ENCODE data around the gene USP11.

USP11 gene

DNA sequence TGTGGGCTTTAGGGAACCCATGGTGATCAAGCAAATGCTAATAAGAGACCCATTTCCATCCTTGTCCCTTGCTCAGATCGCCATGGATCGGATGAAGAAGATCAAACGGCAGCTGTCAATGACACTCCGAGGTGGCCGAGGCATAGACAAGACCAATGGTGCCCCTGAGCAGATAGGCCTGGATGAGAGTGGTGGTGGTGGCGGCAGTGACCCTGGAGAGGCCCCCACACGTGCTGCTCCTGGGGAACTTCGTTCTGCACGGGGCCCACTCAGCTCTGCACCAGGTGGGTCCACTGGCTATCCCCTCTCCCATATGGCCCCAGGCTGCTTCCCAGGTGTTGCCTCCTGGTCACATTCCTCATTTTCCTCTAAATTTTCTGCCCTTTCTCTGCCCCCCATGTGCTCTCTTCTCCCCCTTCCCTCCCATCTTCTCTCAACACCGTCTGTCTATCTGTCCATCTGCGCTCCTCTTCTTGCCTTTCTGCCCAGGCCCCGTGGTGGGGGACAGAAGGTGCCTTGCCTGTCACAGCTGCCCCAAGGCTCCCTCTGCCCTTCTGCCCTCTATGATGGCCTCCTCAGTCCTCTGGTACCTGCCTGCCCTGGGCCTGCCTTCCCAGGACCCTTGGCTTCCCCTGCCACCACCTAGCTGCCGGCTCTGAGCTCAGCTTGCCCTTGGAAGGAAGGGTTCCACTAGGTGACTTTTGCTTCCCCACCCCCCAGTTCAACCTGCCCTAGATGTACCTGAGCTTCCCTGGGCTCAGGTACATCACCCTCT is 9.1 kb upstream of the USP11 start:
- DNase-seq: no peak

GRCh38 chrX:47224266-47224895 is 8.4 kb upstream of the USP11 start:
- no peak for DNase-seq

DNA sequence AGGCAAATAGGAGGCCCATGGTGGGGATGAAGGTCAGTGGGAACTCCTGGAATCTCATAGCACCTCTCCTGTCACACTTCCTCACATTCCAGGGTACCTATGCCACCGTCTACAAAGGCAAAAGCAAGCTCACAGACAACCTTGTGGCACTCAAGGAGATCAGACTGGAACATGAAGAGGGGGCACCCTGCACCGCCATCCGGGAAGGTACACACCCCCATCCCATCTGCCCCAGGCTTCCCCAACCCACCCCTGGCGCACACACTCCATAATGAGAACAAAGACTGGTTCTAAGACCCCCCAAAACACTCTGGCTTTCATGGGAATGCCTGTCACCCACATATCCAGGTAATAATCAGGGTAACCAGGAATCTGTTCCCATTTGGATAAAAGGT is 7.9 kb upstream of the USP11 start:
- no peak for DNase-seq

GRCh38 chrX:47226071-47226470 is 6.7 kb upstream of the USP11 start:
- DNase-seq: no peak

GRCh38 chrX:47226531-47227333 is 6.1 kb upstream of the USP11 start:
- no peak for DNase-seq

DNA sequence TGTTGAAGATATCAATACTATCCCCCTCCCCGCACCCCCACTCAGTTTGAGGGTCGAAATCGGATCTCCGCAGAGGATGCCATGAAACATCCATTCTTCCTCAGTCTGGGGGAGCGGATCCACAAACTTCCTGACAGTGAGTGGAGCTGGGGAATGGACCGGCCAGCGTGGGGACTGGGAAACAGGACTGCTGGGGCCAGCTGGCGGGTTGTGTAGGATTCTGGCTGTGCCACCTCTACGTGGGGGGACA is 5.5 kb upstream of the USP11 start:
- DNase-seq: no peak

DNA sequence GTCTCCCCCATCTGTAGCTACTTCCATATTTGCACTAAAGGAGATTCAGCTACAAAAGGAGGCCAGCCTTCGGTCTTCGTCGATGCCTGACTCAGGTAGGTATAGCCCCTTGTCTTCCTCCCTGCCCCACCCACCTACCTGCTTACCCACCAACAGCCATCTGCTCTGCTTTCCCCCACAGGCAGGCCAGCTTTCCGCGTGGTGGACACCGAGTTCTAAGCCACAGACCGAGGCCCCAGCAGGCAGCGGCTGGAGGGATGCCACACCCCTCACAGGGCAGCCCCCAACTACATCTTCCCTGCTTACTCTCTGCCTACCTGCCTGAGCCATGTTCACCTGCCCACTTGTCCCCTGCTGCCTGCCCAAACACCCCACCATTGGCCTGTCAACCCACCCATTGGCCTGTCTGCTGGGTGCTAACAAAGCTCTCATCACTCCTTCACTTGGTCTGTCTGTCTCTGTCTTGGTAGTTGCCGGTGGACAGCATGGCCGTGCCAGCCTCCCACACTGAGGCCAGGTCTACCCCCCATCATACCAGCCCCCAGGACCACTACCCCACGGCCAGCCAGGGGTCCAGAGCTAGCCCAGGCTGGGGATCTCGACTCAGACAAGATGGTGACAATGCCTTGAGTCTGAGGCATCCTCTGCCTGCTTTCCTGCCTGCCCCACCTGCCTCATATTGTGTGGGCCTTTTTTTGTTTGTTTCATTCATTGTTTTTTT is 4.1 kb upstream of the USP11 start:
- no peak for DNase-seq

GRCh38 chrX:47229427-47229826 is 3.4 kb upstream of the USP11 start:
- DNase-seq: no peak

- no peak for DNase-seq
Measured at GRCh38 chrX:47230136-47230868, 2.5 kb upstream of the USP11 start.

DNA sequence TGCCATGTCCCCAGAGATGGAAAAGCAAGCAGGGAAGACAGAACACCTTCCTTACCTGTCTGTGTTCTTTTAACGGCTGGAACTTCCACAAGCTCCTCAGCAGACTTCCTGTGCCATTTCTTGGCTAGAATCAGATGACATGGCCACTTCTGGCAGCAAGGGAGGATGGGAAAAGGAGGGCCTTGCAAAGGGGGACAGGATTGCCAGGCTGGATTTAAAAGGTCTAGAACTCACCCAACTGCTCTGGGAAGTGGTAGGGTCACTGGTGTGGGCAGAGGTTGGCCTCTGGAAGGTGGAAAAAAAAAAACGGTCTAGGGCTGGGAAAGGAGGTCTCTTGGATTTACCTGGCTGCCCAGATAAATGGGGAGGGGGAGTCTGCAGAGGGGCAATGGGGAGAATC is 1.6 kb upstream of the USP11 start:
- DNase-seq: no peak

GRCh38 chrX:47232197-47232802 is 509 bp upstream of the USP11 start:
- DNase-seq: peak in 1 of 56 donors; percentile 34

- DNase-seq: peak; percentile 31 to 99 (median 92)
Measured at GRCh38 chrX:47233333-47234113, 714 bp downstream of the USP11 start.

- DNase-seq: no peak
Measured at GRCh38 chrX:47234583-47234982, 1.8 kb downstream of the USP11 start.

DNA sequence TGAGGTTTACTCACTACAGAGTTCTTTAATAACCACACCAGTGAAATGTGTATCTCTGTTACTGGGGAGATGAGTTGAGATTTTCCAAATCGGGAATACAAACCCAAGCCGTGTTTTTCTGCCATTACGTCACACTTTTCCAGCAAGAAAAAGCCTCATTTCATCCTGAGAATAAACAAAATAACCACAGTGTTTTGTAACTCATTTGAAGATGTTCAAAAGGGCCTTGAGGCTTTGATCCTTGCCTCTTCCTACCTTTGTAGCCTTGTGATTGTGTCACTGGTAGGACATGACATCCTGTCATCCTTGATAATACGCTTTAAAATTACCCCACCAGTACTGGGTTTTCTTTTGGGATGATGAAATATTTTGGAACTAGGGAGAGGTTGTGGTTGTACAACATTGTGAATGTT is 2.9 kb downstream of the USP11 start:
- no peak for DNase-seq

- no peak for DNase-seq
Measured at GRCh38 chrX:47239199-47239598, 6.4 kb downstream of the USP11 start.

DNA sequence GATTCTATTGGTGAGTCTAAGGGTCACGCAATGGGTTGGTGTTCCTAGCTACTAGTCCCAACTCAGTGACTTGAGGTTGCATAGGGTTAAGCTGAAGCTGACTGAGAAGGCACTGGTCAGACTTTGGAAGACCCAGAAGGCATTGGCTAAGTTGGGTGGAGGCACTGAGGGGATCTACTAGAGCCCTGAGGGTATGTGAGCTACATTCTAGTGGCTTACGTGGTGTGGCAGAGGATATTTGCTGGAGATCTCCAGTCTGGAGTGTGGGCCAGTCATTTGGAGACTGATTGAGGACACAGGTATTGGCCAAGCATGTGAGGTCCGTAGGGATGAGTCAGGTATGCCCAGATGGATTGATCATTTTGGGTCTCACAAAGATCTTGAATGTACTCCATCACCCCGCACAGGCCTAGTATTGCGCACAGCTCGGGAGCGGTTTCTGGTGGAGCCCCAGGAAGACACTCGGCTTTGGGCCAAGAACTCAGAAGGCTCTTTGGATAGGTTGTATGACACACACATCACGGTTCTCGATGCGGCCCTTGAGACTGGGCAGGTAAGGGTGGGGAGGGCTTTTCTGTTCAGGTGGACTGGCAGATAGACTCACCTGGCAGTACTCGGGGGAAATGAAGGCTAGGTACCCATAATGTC is 7.2 kb downstream of the USP11 start:
- no peak for DNase-seq

DNA sequence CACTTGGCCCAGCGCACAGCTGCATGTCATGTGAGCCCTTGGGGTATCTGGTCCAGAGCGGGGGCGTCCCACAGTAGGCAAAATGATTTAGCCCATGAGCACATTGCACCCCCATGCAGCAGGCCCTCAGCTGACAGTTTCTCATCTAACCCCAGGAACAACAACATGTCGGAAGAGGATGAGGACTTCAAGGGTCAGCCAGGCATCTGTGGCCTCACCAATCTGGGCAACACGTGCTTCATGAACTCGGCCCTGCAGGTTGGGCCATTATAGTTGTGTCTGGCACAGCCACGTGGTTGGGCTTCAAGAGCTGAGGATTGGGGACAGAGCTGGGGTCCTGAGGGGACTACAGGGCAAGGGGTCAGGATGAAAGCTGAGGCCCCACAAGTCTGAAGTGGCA is 7.8 kb downstream of the USP11 start:
- no peak for DNase-seq

- no peak for DNase-seq
Measured at GRCh38 chrX:47241201-47242011, 8.6 kb downstream of the USP11 start.

DNA sequence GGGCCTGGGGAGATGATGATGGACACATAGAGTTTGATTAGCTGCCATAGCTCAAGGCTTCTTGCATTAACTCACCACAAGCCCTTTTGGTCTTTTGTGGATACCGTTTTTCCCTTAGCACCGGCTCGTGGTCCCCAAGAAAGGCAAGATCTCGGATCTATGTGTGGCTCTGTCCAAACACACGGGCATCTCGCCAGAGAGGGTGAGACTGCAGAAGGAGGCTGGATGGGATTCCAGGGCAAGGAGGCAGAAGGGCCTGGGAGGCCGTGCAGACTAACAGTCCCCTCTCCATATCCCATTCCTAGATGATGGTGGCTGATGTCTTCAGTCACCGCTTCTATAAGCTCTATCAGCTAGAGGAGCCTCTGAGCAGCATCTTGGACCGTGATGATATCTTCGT is 9.5 kb downstream of the USP11 start:
- DNase-seq: no peak
